GM19099 (cell line): ENCODE measurements around the gene PIP4K2C.
A peak's percentile ranks its signal among the peaks of the same experiment; 100 is the strongest.

ENCODE experiments used
- POLR2A ChIP-seq: IDR thresholded peaks from 3 replicates; pipeline ENCODE4 v1.6.1; 2011; ENCODE audit warnings: low read depth; ENCODE audit not compliant: insufficient read length; ENCODE audit errors: extremely low read depth

Gene PIP4K2C

DNA sequence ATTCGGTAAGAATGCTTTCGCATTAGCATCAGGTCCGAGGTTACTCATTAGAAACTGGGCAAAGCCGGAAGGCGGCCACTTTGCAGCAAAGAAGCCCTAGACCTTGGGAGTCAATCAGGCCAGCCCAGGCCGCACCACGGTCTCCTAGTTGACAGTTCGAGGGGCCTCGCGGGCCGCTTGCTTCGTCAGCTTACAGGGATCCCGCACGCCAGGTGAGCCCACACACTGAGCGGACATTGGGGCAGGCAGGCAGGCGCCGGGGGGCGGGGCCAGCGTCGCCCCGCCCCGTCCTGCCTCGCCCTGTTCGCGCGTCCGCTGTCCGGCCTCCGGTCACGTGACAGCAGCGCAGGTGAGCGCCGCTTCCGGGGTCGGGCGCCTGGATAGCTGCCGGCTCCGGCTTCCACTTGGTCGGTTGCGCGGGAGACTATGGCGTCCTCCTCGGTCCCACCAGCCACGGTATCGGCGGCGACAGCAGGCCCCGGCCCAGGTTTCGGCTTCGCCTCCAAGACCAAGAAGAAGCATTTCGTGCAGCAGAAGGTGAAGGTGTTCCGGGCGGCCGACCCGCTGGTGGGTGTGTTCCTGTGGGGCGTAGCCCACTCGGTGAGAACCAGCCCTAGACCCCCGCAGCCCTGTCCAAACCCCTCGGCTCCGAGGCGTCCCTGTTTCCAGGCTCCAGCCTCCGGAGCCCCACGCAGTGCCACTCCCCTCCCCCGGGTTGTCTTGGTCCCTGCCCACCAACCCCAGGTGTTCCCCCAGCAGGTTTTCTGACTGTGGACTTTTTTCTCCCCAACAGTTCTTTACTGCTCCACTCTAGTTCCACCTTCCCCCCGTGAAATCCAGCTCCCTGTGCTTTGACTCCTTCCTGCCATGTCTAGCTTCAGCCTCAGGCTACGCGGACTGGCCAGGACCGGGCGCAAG, at the start of gene PIP4K2C:
TSS of gene PIP4K2C (plus strand) at position 329 of the 918 bp plus-strand sequence. CDS start at position 427, 98 bp downstream.
- peak; percentile 88 for TF ChIP-seq POLR2A

GRCh38 chr12:57541717-57542116, 49.3 kb upstream of the PIP4K2C start:
- no peak for TF ChIP-seq POLR2A

DNA sequence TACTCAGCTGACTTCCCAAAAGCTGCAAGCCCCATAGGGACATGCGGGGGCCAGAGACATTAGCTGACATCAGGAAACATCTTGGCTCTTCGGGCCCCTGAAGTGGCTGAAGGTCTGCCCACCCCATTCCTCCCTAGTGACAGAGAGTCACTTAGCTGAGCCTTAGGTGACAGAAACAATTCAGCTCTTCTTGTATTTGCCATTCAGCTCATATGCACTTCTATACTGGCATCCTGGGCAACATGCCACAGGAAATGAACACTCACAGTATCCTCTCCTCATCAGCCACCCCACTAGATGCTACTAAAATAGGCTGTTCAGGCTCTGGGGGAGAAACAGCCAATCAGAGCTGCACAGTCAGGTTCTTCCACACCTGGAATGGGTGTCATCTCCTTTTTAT, 47.4 kb upstream of the PIP4K2C start:
- TF ChIP-seq POLR2A = no peak

DNA sequence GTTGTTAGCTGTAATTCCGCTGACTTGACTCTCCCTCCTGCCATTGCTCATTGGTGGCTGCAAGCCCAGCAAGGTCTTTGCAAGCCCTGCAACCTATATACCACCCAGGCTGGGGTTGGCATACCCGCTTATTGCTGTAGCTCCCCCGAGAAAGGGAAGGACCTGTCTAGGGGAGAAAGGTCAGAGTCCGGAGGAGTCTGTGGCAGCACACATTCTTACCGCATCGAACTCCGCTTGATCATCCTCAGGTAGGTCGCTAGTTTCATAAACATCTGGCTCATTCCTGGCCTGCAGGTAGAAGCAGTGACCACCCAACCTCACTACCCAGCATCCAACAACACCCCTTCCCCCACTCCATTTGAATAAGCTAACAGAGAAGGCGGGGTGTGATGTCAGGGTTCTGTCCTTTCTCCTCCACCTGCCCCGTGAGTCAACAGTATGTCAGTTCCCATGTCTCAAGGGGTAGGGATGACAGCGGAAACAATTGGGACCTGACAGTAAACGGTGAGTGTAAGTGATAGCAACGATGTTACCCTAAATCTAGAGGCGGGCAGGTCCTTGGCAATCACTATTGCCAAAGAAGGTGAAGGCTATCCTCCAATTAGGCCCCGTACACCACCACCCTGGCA, 45.1 kb upstream of the PIP4K2C start:
- TF ChIP-seq POLR2A = no peak

DNA sequence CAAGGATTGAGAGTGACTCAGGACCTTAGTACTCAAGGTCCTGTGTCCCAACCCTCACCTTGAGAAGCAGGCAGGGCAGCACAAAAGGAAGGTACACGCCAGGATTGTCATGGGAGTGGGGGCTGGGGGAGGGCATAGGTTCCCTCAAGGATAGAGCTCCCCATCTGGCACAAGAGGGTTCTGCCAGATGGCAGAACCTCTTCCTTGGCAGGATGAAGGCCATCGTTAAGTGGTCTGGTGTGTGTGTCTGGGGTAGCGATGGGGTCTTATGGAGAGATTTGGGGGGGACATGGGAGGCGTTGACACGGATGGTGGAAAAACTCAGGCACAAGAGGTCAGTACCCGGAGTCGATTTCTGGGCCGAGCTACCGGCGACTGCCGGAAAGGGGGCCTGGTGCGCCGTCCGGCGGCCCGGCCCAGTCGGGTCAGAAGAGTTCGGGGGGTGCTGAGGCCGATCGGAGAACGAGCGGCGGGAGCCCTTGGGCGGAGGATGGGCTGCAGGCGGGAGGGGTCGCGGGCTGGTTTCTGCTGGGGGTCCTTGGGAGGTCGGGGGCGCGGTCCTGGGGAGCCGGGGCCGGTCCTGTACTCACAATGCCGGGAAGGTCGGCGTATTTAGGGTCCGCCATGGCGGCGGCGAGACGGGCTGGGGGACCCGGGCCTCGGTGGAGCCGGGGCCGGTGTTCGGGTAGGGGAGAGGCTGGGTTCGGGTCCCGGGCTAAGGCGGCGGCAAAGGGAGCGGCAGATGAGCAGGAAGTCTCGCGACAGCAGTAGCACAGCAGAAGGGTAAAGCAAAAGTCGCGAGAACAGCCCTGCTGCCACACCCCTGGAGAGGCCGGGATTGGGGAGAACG, 44.3 kb upstream of the PIP4K2C start, which contains the start of gene DCTN2:
TSS of gene DCTN2 (minus strand) at position 755 of the 850 bp plus-strand sequence. CDS start at position 626, 129 bp downstream.
- peak; percentile 54 for TF ChIP-seq POLR2A

GRCh38 chr12:57547288-57548012, 43.5 kb upstream of the PIP4K2C start:
- TF ChIP-seq POLR2A = no peak

DNA sequence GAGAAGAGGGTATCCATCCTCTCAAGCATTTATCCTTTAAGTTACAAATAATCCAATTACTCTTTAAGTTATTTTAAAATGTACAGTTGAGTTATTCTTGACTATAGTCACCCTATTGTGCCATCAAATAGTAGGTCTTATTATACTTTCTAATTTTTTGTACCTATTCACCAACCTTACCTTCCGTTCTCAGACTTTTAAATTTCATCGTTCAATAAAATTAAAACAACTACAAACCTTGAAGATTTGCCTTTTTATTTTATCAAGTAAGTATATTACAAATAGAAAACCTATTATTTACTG, 43.0 kb upstream of the PIP4K2C start:
- no peak for TF ChIP-seq POLR2A

DNA sequence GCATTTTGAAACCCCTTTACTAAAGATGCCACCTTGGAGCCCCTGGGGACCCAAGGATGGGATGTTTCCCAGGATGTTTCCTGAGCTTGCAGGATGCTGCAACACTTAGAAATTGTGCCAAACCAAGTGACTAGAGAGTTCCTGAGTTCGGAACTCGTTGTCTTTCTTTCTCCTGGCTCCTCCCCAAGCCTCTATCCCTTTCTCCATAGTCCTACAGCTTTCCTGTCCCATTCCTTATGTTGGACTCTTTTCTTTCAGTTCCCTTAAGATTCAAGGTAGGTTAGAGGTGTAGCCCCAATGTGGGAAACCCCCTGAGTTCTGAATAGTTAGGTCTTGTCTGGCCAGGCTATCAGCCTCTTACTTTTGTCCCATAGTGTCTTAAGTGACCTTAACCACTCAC, 42.5 kb upstream of the PIP4K2C start:
- no peak for TF ChIP-seq POLR2A

DNA sequence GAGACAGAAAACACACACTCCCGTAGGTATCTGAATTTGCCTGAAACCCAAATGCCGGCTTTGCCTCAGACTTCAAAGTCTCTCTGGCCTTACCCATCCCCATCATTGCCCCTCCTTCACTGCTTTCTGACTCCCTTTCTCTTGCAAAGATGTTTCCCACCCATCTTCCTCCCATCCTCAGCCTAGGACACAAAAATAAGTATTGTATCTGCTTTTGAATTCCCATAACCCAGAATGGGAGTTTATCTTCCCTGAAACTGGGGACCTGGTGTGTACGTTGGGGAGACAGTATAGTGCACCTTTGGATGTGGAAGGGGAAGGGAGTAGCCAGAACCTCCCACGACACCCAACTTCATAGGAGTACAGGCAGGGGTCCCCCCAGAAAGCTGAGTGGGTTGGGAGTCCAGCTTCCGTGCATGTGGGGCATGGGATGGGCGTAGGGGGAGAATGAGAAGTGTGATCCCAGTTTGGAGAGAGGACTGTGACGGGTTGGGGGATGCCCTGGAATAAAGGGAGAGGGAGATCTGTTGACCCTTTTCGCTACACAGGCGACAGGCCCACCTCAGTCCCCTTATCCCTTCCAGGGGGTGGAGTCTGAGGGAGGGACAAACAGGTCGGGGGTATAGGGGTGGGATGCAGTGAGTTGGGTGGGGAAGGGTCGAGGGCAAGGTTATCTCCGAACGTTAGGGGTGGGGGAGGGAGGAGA, 41.6 kb upstream of the PIP4K2C start:
- no peak for TF ChIP-seq POLR2A

DNA sequence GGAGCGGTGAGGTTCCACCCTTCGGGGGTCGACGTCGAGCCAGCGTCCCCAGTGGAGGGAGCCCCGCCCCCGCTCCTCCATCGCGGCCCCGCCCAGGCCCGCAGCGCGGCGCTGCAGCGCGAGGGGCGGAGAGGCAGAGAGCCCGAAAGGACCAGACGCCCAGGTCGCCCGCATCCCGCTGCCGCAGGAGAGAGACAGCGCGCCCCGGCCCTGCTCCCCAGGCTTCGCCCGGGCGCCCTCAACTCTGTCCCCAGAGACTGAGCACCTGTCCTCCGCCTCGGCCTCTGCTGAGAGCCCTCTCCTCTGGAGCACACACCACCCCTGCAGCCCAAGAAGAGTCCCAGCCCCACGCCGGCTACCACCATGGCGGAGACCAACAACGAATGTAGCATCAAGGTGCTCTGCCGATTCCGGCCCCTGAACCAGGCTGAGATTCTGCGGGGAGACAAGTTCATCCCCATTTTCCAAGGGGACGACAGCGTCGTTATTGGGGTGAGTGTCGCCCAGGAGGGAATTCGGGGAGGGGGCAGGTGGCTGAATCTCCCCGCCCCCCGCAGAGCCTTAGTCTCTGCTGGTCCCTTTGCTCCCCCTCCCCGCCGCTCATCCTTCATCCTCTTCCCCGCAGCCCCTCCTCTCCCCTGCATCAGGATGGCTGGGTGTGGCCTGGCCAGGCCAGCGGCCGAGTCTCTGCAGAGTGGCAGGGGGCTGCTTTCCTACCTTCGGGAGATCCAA, 40.9 kb upstream of the PIP4K2C start, which contains the start of gene KIF5A:
TSS of gene KIF5A (plus strand) at position 136 of the 732 bp plus-strand sequence. CDS start at position 364, 228 bp downstream.
- TF ChIP-seq POLR2A = no peak

GRCh38 chr12:57550641-57551549, 40.1 kb upstream of the PIP4K2C start:
- no peak for TF ChIP-seq POLR2A

DNA sequence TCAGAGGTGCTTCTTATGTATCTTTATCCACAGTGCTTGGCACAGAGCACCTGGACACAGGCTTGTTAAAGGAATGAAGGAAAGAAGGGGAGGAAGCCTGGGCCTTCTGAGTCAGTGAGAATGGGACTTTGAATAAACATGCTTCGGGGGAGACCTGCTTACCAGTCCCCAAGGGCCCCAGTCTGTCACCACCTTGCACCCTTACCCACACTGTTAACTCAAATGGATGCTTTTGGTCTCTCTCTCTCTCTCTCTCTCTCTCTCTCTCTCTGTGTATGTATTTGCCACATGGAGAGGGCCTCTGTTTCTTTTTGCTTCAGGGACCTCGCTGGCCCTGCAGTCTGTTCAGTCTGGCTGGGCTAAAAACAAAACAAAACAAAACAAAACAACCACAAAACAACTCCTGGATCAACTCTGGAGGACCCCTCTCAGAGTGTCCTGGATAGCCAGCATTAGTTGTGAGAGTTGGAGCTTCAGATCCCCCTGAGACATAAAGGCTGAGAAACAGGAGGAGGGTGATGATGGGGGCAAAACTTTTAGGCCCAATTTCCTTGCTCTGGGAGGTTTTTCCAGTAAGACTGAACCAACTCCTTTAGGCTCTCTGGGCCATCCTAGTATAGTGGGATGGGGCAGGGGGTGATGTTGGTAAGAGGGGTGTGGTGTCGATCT, 39.2 kb upstream of the PIP4K2C start:
- TF ChIP-seq POLR2A = no peak
